Frontal cortex (tissue), 4 donors: ENCODE measurements around the gene COX15. TPM values are rescaled to one million over a fixed set of nuclear protein-coding genes. Genes with fewer than 3 reads are reported as not detected.
"Not testable (repeated sequence)": the region's sequence is repeated elsewhere in the genome, so short reads cannot be mapped to it uniquely, and the experiment has no call there.

Experiments used
- DNase-seq, 2 donors: peaks; one replicate each; pipeline ENCODE4 v3.0.0; 2012; ENCODE audit warnings: low spot score in 2 of 2
- FAIRE-seq: peaks from 2 replicates; lab custom pipeline; 2012; peaks lifted over from hg19 to GRCh38; lab: Jason Lieb, UNC
- total RNA-seq: library from RNA; depleted of rRNA; stranded (reverse); fragments of >200 nt; gene quantifications from one replicate; pipeline ENCODE4 v1.2.3, GENCODE V29; 2014
- donor health status: control.
- donor health status: control.
- donor health status: control.

Gene COX15
- total RNA-seq: 43.6 TPM

- FAIRE-seq: peak; percentile 54
These were observed at the start of gene COX15, which contains the start of gene CUTC for GRCh38 chr10:99732033-99732842. Gene COX15, minus strand, starts transcription at chr10:99732127. Its CDS starts 78 bp downstream, at chr10:99732049. Gene CUTC, plus strand, starts transcription at chr10:99732234. Its CDS starts 115 bp downstream, at chr10:99732349.

GRCh38 chr10:99779335-99779734, 47.4 kb upstream of the COX15 start:
- no peak for DNase-seq
- no peak for FAIRE-seq

More at GRCh38 chr10:99732033-99732842, at the start of gene COX15, which contains the start of gene CUTC:
- peak; percentile 76 to 89 for DNase-seq

GRCh38 chr10:99777918-99778714, 46.2 kb upstream of the COX15 start:
- no peak for DNase-seq
- no peak for FAIRE-seq

- FAIRE-seq (no peak), DNase-seq (no peak)
These were observed 43.9 kb upstream of the COX15 start for GRCh38 chr10:99775850-99776249.

GRCh38 chr10:99770408-99771045, 38.6 kb upstream of the COX15 start:
- DNase-seq (no peak), FAIRE-seq (no peak)

GRCh38 chr10:99769706-99770105, 37.8 kb upstream of the COX15 start:
- FAIRE-seq (no peak), DNase-seq (no peak)

- DNase-seq (no peak), FAIRE-seq (no peak)
These were observed 36.6 kb upstream of the COX15 start for GRCh38 chr10:99768556-99768955.

GRCh38 chr10:99767901-99768300, 36.0 kb upstream of the COX15 start:
- FAIRE-seq (no peak), DNase-seq (no peak)

- DNase-seq: no peak
- FAIRE-seq: no peak
These were observed 34.4 kb upstream of the COX15 start for GRCh38 chr10:99766302-99766681.

GRCh38 chr10:99765672-99766301, 33.9 kb upstream of the COX15 start:
- no peak for FAIRE-seq
- no peak for DNase-seq

- DNase-seq: no peak
These were observed 29.4 kb upstream of the COX15 start for GRCh38 chr10:99761365-99761764.

GRCh38 chr10:99760321-99760720, 28.4 kb upstream of the COX15 start:
- FAIRE-seq (no peak), DNase-seq (no peak)

More at GRCh38 chr10:99761365-99761764, 29.4 kb upstream of the COX15 start:
- no peak for FAIRE-seq

- DNase-seq (no peak), FAIRE-seq (no peak)
These were observed 26.4 kb upstream of the COX15 start for GRCh38 chr10:99758211-99758891.

- FAIRE-seq: no peak
- DNase-seq: no peak
These were observed 24.2 kb upstream of the COX15 start for GRCh38 chr10:99756159-99756558.

- DNase-seq (no peak), FAIRE-seq (no peak)
These were observed 22.7 kb upstream of the COX15 start for GRCh38 chr10:99754670-99755069.

GRCh38 chr10:99750641-99751040, 18.7 kb upstream of the COX15 start:
- DNase-seq (no peak), FAIRE-seq (peak; percentile 30)

GRCh38 chr10:99748823-99749451, 17.0 kb upstream of the COX15 start:
- DNase-seq (no peak), FAIRE-seq (no peak)

GRCh38 chr10:99746166-99746565, 14.2 kb upstream of the COX15 start:
- DNase-seq: not testable (repeated sequence)
- FAIRE-seq: peak; percentile 80

- FAIRE-seq: no peak
- no peak for DNase-seq
These were observed 11.9 kb upstream of the COX15 start for GRCh38 chr10:99743841-99744240.
